Mammary epithelial cell (primary cell): ENCODE results near the gene PLCB2.

ENCODE experiments used
- EZH2 ChIP-seq: IDR thresholded peaks from 2 replicates; pipeline ENCODE4 v1.6.1; 2012; ENCODE audit warnings: low read length, inconsistent platforms, borderline replicate concordance
- TF ChIP-seq, protein P1 (sequence below), 2 donors: IDR thresholded peaks in 1 of 2; conservative IDR thresholded peaks in 1 of 2; 2 replicates each; pipeline ENCODE4 v1.5.1; 2011 to 2012; ENCODE audit warnings: inconsistent platforms in 2 of 2, low read length in 2 of 2, mild to moderate bottlenecking in 2 of 2, control low read depth in 1 of 2, low read depth in 1 of 2; ENCODE audit not compliant: insufficient read depth in 1 of 2; ENCODE audit errors: extremely low read depth in 1 of 2

DNA sequence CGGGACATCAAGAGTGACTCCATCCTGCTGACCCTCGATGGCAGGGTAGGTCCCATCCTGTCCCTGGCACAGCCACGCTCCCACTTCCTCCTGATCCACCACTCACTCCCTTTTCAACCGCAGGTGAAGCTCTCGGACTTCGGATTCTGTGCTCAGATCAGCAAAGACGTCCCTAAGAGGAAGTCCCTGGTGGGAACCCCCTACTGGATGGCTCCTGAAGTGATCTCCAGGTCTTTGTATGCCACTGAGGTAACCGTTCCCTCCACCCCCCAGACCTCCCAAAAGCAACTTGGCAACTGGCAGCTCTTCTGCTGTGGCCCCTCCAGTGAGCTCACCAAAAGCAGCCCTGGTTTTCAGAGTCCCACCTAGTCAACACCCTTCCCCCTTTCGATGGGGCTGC lies 34.3 kb downstream of the PLCB2 start:
- TF ChIP-seq, protein P1, sequence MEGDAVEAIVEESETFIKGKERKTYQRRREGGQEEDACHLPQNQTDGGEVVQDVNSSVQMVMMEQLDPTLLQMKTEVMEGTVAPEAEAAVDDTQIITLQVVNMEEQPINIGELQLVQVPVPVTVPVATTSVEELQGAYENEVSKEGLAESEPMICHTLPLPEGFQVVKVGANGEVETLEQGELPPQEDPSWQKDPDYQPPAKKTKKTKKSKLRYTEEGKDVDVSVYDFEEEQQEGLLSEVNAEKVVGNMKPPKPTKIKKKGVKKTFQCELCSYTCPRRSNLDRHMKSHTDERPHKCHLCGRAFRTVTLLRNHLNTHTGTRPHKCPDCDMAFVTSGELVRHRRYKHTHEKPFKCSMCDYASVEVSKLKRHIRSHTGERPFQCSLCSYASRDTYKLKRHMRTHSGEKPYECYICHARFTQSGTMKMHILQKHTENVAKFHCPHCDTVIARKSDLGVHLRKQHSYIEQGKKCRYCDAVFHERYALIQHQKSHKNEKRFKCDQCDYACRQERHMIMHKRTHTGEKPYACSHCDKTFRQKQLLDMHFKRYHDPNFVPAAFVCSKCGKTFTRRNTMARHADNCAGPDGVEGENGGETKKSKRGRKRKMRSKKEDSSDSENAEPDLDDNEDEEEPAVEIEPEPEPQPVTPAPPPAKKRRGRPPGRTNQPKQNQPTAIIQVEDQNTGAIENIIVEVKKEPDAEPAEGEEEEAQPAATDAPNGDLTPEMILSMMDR (conservative IDR thresholded peaks at IDR 0.05 in 1 of 2, IDR thresholded peaks at IDR 0.05 in 1 of 2; ENCODE audit: extremely low read depth in 1 of 2, insufficient read depth in 1 of 2, low read depth in 1 of 2, low read length in 2 of 2): no peak
- no peak for TF ChIP-seq EZH2
